ENCODE data around the gene RPRD1A. TPM values are rescaled to one million over a fixed set of nuclear protein-coding genes. Genes with fewer than 3 reads are reported as not detected.

RPRD1A gene
- polyA plus RNA-seq, 1 donor (not counting 4 experiments of a cell fraction or from before 2014, with no cell fraction given): 55.5 TPM

GRCh38 chr18:35948080-35948479 lies 119.3 kb downstream of the RPRD1A start:
- dilution Hi-C loops (cut with MboI; ENCODE audit: extremely low pct_ligation_motif_present, low sequenced_read_pairs): no loop called here
- Histone ChIP-seq H4K20me1 (ENCODE audit: control insufficient read depth, extremely low read depth, insufficient read depth, low read length) (no peaks in the 10 kb centered on the region), H3K9me1 (ENCODE audit: control insufficient read depth, extremely low read depth, insufficient read depth, low read length) (no peaks in the 10 kb centered on the region), H2AFZ (ENCODE audit: control insufficient read depth, low read length) (no peak overlapping the region), H3K4me3 (ENCODE audit: control insufficient read depth in 2 of 3, extremely low read depth in 1 of 3, insufficient read depth in 2 of 3, low read depth in 1 of 3, low read length in 3 of 3) (no peak overlapping the region), H3K36me3 (ENCODE audit: control insufficient read depth in 2 of 2, extremely low read depth in 1 of 2, insufficient read depth in 2 of 2, low read length in 2 of 2) (no peaks in the 10 kb centered on the region), H3K9ac (ENCODE audit: control insufficient read depth, extremely low read depth, insufficient read depth, low read length) (no peak overlapping the region), H3K27ac (ENCODE audit: control insufficient read depth, insufficient read depth, low read length) (no peak overlapping the region), H3K9me3 (ENCODE audit: control insufficient read depth, low read depth, low read length) (no peaks in the 10 kb centered on the region), H3K4me2 (ENCODE audit: control insufficient read depth, extremely low read depth, insufficient read depth, low read depth, low read length) (no peak overlapping the region), H3K4me1 (ENCODE audit: control insufficient read depth, extremely low read depth, insufficient read depth, low read length) (no peaks in the 10 kb centered on the region), H3K27me3 (ENCODE audit: control insufficient read depth, extremely low read depth, insufficient read depth, low read length) (no peaks in the 10 kb centered on the region), H3K79me2 (ENCODE audit: control insufficient read depth, insufficient read depth, low read length) (no peaks in the 10 kb centered on the region)
- FAIRE-seq (no peak), DNase-seq (ENCODE audit: low read depth, low spot score) (no peak)
- TF ChIP-seq, protein P1, sequence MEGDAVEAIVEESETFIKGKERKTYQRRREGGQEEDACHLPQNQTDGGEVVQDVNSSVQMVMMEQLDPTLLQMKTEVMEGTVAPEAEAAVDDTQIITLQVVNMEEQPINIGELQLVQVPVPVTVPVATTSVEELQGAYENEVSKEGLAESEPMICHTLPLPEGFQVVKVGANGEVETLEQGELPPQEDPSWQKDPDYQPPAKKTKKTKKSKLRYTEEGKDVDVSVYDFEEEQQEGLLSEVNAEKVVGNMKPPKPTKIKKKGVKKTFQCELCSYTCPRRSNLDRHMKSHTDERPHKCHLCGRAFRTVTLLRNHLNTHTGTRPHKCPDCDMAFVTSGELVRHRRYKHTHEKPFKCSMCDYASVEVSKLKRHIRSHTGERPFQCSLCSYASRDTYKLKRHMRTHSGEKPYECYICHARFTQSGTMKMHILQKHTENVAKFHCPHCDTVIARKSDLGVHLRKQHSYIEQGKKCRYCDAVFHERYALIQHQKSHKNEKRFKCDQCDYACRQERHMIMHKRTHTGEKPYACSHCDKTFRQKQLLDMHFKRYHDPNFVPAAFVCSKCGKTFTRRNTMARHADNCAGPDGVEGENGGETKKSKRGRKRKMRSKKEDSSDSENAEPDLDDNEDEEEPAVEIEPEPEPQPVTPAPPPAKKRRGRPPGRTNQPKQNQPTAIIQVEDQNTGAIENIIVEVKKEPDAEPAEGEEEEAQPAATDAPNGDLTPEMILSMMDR (optimal IDR thresholded peaks at IDR 0.05 in 1 of 3, IDR thresholded peaks at IDR 0.05 in 1 of 3, conservative IDR thresholded peaks at IDR 0.05 in 1 of 3; ENCODE audit: extremely low read depth in 1 of 3, insufficient read depth in 2 of 3, low read length in 3 of 3): no peak
- TF ChIP-seq EZH2 (IDR thresholded peaks at IDR 0.05; ENCODE audit: low read length): no peak

- H3K9ac ChIP-seq (ENCODE audit: control insufficient read depth, extremely low read depth, insufficient read depth, low read length): no peak overlapping the region
- no peak overlapping the region for H3K4me3 ChIP-seq (ENCODE audit: control insufficient read depth in 2 of 3, extremely low read depth in 1 of 3, insufficient read depth in 2 of 3, low read depth in 1 of 3, low read length in 3 of 3)
- no peaks in the 10 kb centered on the region for H3K36me3 ChIP-seq (ENCODE audit: control insufficient read depth in 2 of 2, extremely low read depth in 1 of 2, insufficient read depth in 2 of 2, low read length in 2 of 2)
- H3K79me2 ChIP-seq (ENCODE audit: control insufficient read depth, insufficient read depth, low read length): no peaks in the 10 kb centered on the region
- dilution Hi-C loops (cut with MboI; ENCODE audit: extremely low pct_ligation_motif_present, low sequenced_read_pairs): no loop called here
- H3K9me3 ChIP-seq (ENCODE audit: control insufficient read depth, low read depth, low read length): no peaks in the 10 kb centered on the region
- H3K27me3 ChIP-seq (ENCODE audit: control insufficient read depth, extremely low read depth, insufficient read depth, low read length): no peaks in the 10 kb centered on the region
- FAIRE-seq (no peak), DNase-seq (ENCODE audit: low read depth, low spot score) (no peak)
- TF ChIP-seq, protein P1 (optimal IDR thresholded peaks at IDR 0.05 in 1 of 3, IDR thresholded peaks at IDR 0.05 in 1 of 3, conservative IDR thresholded peaks at IDR 0.05 in 1 of 3; ENCODE audit: extremely low read depth in 1 of 3, insufficient read depth in 2 of 3, low read length in 3 of 3): peak in 1 of 3 experiments; percentile 6
- TF ChIP-seq EZH2 (IDR thresholded peaks at IDR 0.05; ENCODE audit: low read length): no peak
- H3K27ac ChIP-seq (ENCODE audit: control insufficient read depth, insufficient read depth, low read length): no peak overlapping the region
- H3K4me2 ChIP-seq (ENCODE audit: control insufficient read depth, extremely low read depth, insufficient read depth, low read depth, low read length): no peak overlapping the region
- peaks cover 16% of the 10 kb centered on the region for H3K4me1 ChIP-seq (ENCODE audit: control insufficient read depth, extremely low read depth, insufficient read depth, low read length)
- no peaks in the 10 kb centered on the region for H3K9me1 ChIP-seq (ENCODE audit: control insufficient read depth, extremely low read depth, insufficient read depth, low read length)
- H4K20me1 ChIP-seq (ENCODE audit: control insufficient read depth, extremely low read depth, insufficient read depth, low read length): no peaks in the 10 kb centered on the region
- no peak overlapping the region for H2AFZ ChIP-seq (ENCODE audit: control insufficient read depth, low read length)
Observed at GRCh38 chr18:35942661-35943060, 124.7 kb downstream of the RPRD1A start.

All from keratinocyte (primary cell).